Upper lobe of left lung (tissue), 4 donors: ENCODE measurements around the gene SCAF4.

Experiments
- CTCF ChIP-seq, 6 experiments: fragments of 450-650 bp in 4 of 6; fragments of 200-600 bp in 2 of 6; sonication (generic) in 2 of 6; IDR thresholded peaks; one replicate each; pipeline ENCODE4 v1.5.1; 2016 to 2019; ENCODE audit warnings: antibody characterized with exemption in 6 of 6
- POLR2A ChIP-seq, 4 donors: fragments of 450-650 bp; IDR thresholded peaks; one replicate each; pipeline ENCODE4 v1.5.1; 2016 to 2017; ENCODE audit warnings: antibody characterized with exemption in 4 of 4, mild to moderate bottlenecking in 2 of 4

- TF ChIP-seq CTCF (IDR thresholded peaks at IDR 0.05) = no peak
- no peak for TF ChIP-seq POLR2A (IDR thresholded peaks at IDR 0.05)
Observed at GRCh38 chr21:31754708-31754960, 22.7 kb upstream of the SCAF4 start.
